GM12801 (cell line): ENCODE measurements around the gene PKP4.

Experiments used
- TF ChIP-seq, protein P1 (sequence below): IDR thresholded peaks from one replicate; pipeline ENCODE4 v1.5.1; 2011; ENCODE audit warnings: control low read depth; ENCODE audit not compliant: insufficient read length; ENCODE audit errors: extremely low read depth

PKP4 gene

DNA sequence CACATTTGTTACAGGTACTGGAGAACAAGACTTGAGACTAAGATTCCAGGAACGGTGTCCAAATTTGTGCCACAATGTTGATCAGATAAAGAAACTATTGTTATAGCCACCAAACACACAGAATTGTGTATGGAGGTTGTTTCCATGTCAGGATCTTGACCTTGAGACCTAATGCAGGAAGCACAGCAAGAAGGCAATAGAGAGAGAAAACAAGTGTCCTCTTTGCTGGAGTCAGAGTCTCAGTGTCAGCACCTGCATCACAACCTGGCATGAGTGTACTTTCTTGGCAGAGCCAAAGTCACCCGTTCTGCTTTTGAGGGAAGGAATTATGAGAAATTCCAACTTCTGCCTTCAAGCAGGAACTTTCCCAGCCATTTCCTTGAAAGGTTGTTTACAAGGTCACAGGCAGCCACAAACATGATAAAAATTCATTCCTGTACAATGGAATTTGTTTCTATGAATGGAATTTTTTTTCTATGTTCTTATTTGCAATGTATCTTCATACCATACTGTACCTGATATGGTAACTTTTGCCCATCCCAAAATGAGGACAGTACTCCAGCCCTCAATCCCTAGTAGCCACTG, 118.4 kb downstream of the PKP4 start:
- TF ChIP-seq, protein P1, sequence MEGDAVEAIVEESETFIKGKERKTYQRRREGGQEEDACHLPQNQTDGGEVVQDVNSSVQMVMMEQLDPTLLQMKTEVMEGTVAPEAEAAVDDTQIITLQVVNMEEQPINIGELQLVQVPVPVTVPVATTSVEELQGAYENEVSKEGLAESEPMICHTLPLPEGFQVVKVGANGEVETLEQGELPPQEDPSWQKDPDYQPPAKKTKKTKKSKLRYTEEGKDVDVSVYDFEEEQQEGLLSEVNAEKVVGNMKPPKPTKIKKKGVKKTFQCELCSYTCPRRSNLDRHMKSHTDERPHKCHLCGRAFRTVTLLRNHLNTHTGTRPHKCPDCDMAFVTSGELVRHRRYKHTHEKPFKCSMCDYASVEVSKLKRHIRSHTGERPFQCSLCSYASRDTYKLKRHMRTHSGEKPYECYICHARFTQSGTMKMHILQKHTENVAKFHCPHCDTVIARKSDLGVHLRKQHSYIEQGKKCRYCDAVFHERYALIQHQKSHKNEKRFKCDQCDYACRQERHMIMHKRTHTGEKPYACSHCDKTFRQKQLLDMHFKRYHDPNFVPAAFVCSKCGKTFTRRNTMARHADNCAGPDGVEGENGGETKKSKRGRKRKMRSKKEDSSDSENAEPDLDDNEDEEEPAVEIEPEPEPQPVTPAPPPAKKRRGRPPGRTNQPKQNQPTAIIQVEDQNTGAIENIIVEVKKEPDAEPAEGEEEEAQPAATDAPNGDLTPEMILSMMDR, result no peak

DNA sequence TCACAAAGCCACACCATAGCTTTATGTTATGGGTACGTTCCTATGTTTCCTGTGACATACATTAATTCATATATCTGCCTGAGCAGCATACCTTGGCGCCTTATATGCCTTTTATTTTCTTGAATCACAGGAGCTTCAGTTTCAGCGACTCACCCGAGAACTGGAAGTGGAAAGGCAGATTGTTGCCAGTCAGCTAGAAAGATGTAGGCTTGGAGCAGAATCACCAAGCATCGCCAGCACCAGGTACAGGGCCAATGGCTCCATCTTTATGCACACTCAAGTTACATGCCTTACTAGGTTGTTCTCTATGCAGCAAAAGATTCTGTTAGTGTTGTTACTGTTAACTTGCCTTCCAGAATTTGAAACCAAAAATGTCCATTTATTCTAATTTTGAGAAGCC, 120.4 kb downstream of the PKP4 start:
- TF ChIP-seq, protein P1, result no peak

DNA sequence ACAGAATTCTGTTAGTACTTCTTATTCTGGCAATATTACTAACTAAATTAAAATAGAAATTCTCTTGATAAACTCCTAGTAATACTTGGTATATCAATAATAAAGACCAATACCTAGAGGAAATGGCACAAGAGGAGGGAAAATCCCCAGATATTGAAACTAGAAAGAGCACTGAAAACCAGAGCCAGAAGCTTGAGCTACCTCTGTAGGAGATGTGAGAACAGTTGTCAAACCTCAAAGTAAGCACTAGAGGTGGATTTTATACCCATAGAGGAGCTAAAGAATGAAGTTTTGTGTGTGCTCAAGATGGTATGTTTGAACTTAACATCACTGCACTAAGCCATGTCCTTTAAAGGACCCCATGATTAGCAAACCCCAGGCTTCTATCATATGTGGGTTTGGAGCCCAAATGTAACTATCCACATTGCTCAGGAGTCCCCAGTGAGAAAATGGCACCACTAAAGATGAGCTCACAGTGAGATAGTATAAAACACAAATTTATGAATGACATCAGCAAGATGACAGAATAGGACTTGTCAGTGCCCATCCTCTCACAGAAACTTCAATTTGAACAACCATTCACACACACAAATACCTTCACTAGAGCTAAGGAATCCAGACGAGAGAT, 122.1 kb downstream of the PKP4 start:
- TF ChIP-seq, protein P1, result no peak

DNA sequence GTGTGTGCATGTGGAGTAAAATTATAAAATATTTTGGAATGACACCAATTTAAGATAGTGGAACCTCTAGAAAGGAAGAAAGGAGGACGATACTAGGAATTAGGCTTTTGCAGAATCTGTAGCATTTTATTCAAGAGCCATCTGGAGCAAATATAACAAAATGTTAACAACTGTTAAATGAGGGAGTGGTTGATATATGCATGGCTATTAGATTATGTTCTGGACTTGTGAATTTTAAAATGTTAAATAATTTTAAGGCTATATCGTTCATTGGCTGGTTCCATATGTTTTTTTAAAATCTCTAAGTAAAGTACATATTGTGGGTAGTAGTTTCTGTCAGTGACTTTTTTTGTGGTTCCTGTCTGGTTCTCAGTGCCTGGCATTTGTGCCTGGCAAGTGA, 123.2 kb downstream of the PKP4 start:
- TF ChIP-seq, protein P1, result no peak

DNA sequence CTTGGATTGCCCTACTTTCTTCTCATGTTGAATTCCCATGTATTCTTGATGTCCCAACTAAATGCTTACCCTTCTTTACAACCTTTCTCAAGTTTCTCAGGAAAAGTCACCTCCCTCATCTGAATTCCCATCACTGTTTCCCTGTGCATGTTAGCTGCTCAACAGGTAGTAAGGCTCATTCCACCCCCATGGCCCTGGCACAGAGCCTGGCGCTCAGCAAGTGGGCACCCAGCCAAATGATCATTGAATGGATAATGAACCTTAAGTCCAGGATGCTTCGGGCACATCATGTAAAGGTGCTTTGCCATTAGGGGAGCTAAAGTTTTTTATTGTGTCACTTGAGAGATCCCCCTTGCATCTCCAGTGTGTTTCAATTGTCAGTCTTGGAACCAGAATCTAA, 124.0 kb downstream of the PKP4 start:
- TF ChIP-seq, protein P1, result no peak

DNA sequence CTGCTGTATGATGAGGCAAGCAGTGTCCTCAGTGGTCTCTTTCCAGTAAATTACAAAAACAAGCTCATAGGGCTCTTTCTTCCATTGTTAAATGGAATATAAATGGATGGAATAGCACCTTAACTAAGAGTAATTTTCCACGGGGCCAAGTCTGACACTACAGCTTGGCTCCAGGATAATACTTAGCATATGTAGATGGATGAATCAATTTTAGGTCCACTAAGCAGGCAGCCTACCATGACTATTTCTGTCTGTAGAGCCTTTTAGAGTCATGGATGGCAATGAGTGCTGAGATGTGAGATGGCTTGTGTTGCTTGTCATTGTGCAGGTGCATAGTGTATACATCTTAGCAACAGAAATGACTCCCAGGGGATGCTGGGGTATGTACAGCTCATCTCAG, 125.9 kb downstream of the PKP4 start:
- TF ChIP-seq, protein P1, result no peak

DNA sequence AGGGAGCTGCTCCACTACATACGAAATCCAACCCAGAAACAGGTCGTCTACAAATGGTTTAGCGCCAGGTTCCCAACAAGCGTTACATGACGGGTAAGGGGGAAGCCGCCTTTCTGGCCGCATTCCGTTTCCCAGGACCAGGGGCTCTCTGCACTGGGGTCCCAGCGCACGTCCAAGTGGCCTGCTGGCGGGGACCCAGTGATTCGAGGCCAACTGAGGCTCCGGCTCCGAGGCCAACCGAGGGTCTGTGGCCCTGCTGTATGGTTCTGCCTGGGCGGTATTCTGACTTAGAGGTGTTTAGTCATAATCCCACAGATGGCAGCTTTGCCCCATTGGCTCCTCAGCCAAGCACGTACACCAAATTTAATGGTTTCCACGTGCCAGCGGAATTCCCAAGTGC, 127.2 kb downstream of the PKP4 start:
- TF ChIP-seq, protein P1, result no peak
